Activated CD4-positive, alpha-beta T cell treated with anti-CD3 and anti-CD28 coated beads, Interleukin-2, Interleukin-4, amounts not matched to agents 100 ng/mL and 50 ng/mL, durations not matched to agents 16 hours and 8 hours (primary cell): ENCODE data around the gene TGFB3.
"Not testable (repeated sequence)": the region's sequence is repeated elsewhere in the genome, so short reads cannot be mapped to it uniquely, and the experiment has no call there.

Experiments
- DNase-seq: peaks from one replicate; pipeline ENCODE4 v3.0.0-alpha.2; 2020; ENCODE audit warnings: low spot score

The TGFB3 gene

DNA sequence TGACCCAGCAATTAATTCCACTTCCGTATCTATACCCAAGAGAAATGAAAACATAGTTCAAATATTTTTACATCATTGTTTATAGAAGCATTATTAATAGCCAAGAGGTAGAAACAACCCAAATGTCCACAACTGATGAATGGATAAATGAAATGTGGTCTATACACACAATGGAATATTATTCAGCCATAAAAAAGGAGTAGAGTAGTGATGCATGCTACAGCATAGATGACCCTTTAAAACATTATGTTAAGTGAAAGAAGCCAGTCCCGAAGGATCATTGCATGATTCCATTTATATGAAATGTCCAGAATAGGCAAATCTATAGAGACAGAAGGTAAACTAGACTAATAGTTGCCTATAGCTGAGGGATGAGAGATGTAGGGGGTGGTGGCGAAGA is 29.3 kb downstream of the TGFB3 start:
- no peak for DNase-seq

- no peak for DNase-seq
Measured at GRCh38 chr14:75946785-75947184, 35.0 kb downstream of the TGFB3 start.

DNA sequence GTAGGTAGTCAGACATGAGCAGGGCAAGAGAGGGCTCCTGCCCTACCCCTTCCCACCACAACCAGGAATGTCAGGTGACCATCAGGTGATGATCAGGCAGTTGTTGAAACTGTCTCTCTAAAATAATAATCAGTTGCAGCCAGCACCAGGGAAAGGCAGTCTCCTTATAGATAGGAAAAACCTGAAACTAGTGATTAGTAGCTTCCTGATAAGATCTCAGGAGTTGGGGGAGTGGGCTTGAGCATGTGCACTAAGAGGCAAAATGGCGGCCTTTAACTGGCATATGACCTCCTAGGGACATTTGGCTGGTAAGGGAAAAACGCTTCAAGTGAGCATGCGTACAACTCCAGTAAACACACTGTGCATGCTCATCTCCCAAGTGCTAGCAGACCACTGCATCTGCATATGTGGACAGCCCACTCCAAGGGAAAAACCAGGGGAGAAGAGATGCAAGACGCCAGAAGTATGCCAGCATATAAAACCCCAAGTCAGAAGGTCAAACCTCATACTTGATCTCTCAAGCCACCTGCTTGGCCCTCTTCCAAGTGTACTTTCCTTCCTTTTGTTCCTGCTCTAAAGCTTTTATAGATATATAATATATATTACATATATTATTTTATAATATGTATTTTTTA is 37.1 kb downstream of the TGFB3 start:
- DNase-seq, result no peak

- DNase-seq, result no peak
Measured at GRCh38 chr14:75941030-75941429, 40.8 kb downstream of the TGFB3 start.

GRCh38 chr14:75939200-75939599 is 42.6 kb downstream of the TGFB3 start:
- DNase-seq, result no peak

GRCh38 chr14:75934998-75935628 is 46.7 kb downstream of the TGFB3 start:
- DNase-seq, result no peak

DNA sequence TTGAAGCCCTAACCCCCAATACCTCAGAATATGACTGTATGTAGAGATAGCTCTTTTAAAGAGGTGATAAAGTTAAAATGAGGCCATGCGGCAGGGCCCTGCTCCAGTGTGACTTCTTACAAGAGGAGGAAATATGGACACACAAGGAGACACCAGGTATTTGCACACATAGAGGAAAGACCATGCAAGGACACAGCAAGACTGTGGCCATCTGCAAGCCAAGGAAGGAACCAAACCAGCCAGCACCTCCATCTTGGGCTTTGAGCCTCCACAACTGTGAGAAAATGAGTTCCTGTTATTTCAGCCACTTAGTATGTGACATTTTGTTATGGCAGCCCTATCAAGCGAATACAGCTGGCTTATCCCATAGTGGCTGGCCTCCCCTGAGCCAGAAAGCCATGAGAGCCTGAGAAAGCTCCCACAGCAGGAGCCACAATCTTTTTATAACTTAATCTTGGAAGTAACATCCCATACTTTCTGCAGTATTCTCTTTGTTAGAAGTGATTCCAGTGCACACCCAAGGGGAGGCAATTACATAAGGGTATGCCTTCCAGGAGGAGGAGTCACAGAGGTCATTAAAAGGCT is 48.0 kb downstream of the TGFB3 start:
- DNase-seq, result no peak

- no peak for DNase-seq
Measured at GRCh38 chr14:75928690-75929181, 53.1 kb downstream of the TGFB3 start.

DNA sequence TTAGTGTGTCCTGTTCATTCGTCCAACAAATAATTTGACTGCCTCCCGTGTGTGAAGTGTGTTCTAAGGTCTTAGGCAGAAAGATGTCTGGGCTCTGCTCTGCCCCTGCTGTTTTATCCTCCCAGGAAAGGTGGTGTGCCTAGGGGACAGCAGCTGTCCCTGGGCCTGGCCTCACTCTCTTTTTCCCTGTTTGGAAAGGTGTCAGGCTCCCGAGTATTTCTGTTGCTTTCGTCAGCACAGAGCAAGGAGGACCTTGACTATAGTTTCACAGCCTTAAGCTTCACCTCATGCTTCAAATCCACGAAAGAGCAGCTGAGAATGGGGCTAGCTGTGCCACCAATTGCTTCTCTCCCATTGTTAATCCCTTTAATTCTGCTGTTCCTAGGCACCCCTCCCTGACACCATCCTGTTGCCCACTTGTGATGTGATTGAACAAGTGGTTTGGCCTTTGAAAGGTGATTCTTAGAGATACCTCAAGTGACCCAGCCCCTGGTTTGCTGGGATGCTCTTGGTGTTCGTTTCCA is 54.2 kb downstream of the TGFB3 start:
- DNase-seq, result no peak

- DNase-seq, result no peak
Measured at GRCh38 chr14:75926431-75927115, 55.2 kb downstream of the TGFB3 start.

GRCh38 chr14:75925141-75925840 is 56.5 kb downstream of the TGFB3 start:
- DNase-seq, result not testable (repeated sequence)

- DNase-seq, result not testable (repeated sequence)
Measured at GRCh38 chr14:75920421-75920820, 61.4 kb downstream of the TGFB3 start.

DNA sequence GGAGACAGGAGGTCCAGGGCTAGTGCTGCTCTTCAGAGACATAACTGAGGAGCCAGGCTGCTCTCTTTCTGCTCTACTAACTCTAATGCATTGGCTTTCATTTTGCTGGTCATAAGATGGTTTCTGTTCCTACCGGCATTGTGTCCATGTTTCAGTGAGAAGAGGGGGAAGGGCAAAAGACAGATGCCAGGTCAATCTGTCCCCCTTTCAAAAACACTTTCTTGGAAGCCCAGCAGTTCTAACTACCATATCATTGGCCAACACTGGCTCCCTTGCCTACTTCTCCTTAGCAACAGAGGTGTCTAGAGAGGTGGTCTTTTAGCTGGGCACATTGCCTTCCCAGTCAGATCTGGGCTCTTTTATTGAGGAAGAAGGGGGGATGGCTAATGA is 63.9 kb downstream of the TGFB3 start:
- DNase-seq, result no peak

DNA sequence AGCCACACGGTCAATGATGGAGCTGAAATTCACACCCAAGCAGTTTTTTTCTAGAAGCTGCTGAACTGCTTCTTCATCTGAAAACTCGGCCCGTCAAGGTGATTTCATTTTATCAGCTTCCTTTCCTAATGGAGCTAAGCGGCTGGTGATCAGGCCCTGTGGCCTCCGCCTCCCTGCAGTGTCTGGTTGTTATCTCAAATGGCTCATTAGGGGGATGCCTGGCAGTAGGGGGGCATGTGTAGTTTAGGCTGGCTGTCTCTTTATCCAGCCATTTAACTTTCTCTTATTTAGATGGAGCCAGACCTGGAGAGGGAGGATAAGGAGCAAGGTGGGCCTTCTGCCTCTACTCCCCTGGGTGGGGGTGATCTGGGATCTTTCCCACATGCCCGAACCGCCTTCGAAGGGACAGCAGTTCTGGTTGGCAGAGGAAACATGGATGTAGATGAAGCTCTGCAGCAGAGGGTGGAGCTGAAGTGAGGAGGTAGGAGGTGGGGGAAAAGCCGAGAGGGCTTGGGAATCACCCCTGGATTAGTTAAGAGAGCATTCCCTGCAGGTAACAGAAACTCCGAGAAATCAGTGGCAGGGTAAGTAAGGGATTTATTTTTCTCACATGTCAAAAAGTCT is 64.4 kb downstream of the TGFB3 start:
- no peak for DNase-seq

DNA sequence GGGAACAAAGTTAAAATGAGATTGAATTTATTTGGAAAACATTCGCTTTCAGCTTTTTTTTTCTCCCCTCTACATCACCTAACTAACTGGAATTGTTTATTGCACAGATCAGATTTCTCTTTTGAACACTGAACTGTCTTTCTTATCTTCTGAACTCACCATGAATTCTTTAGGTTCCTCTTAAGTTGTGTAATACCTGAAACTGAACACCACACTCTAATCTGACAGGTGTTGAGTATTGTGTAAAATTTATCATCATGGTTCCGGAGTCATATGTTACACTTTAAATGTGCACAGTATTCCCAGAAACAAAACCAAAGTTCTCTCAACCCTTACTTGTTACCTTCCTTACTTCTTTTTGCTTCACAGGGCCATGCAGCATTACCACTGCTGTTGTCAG is 66.8 kb downstream of the TGFB3 start:
- no peak for DNase-seq

DNA sequence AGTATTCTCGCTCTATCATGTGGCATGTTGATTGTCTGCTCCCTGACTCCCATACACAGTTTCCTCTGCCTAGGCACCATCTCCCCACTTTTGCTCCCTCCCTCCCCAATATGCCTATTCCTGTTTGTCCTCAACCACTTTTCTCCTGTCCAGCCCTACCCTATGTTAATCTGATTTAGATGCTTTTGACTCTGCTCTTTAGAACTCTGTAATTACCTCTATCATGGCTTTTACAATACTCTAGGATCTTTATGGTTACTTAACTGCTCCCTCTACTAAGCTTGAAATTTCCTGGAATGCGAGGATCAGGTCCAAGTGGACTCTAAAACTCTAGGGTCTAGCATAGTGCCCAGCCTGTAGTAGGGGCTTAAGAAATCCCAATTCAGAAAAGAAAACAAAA is 68.6 kb downstream of the TGFB3 start:
- no peak for DNase-seq

GRCh38 chr14:75911883-75912282 is 69.9 kb downstream of the TGFB3 start:
- DNase-seq, result no peak

- no peak for DNase-seq
Measured at GRCh38 chr14:75910048-75910447, 71.7 kb downstream of the TGFB3 start.

- no peak for DNase-seq
Measured at GRCh38 chr14:75909630-75910029, 72.2 kb downstream of the TGFB3 start.
